Astrocyte (in vitro differentiated cells and primary cell): Measurements from ENCODE around the gene SAA2. TPM values are rescaled to one million over a fixed set of nuclear protein-coding genes. Genes with fewer than 3 reads are reported as not detected.
"Not testable (repeated sequence)": the region's sequence is repeated elsewhere in the genome, so short reads cannot be mapped to it uniquely, and the experiment has no call there.

Experiments used
- DNase-seq: peaks from one replicate; pipeline ENCODE4 v3.0.0-alpha.2; 2010; ENCODE audit warnings: low read depth
- FAIRE-seq: peaks from 2 replicates; lab custom pipeline; 2011; peaks lifted over from hg19 to GRCh38; lab: Jason Lieb, UNC
- H2AFZ ChIP-seq: 2 replicates; pipeline ENCODE4 v1.6.0; 2012; ENCODE audit warnings: low read depth, low read length, inconsistent platforms
- H3K27ac ChIP-seq: 2 replicates; pipeline ENCODE4 v1.5.1; 2011; ENCODE audit warnings: low read depth, low read length, inconsistent platforms
- H3K27me3 ChIP-seq: 2 replicates; pipeline ENCODE4 v1.6.0; 2011; ENCODE audit warnings: low read length, inconsistent platforms; ENCODE audit not compliant: insufficient read depth
- H3K36me3 ChIP-seq: 2 replicates; pipeline ENCODE4 v1.5.1; 2011; ENCODE audit warnings: low read length, inconsistent platforms; ENCODE audit not compliant: insufficient read depth
- H3K4me1 ChIP-seq: 2 replicates; pipeline ENCODE4 v1.5.1; 2011; ENCODE audit warnings: low read length, inconsistent platforms; ENCODE audit not compliant: insufficient read depth
- H3K4me2 ChIP-seq: 2 replicates; pipeline ENCODE4 v1.6.0; 2012; ENCODE audit warnings: low read length, inconsistent platforms
- H3K4me3 ChIP-seq: 2 replicates; pipeline ENCODE4 v1.5.1; 2011; ENCODE audit warnings: low read depth, mild to moderate bottlenecking, low read length, inconsistent platforms; ENCODE audit not compliant: insufficient read depth
- H3K79me2 ChIP-seq: 2 replicates; pipeline ENCODE4 v1.6.0; 2012; ENCODE audit warnings: mild to moderate bottlenecking, low read length, inconsistent platforms; ENCODE audit not compliant: insufficient read depth
- H3K9ac ChIP-seq: 2 replicates; pipeline ENCODE4 v1.6.0; 2012; ENCODE audit warnings: mild to moderate bottlenecking, low read length, inconsistent platforms
- H3K9me3 ChIP-seq: 2 replicates; pipeline ENCODE4 v1.5.1; 2012; ENCODE audit warnings: low read depth, mild to moderate bottlenecking, low read length, inconsistent platforms; ENCODE audit not compliant: insufficient read depth
- H4K20me1 ChIP-seq: 2 replicates; pipeline ENCODE4 v1.6.0; 2012; ENCODE audit warnings: low read length, inconsistent platforms; ENCODE audit not compliant: insufficient read depth
- H3K27ac Mint-ChIP-seq: one replicate; pipeline ENCODE4 v1.8.0; 2021; ENCODE audit warnings: mild to moderate bottlenecking, mixed read lengths; ENCODE audit not compliant: unreplicated experiment
- H3K27me3 Mint-ChIP-seq: one replicate; pipeline ENCODE4 v1.8.0; 2021; ENCODE audit warnings: low read depth, mixed read lengths; ENCODE audit not compliant: unreplicated experiment
- H3K36me3 Mint-ChIP-seq: one replicate; pipeline ENCODE4 v1.8.0; 2021; ENCODE audit warnings: low read depth, mixed read lengths; ENCODE audit not compliant: unreplicated experiment
- H3K4me1 Mint-ChIP-seq: one replicate; pipeline ENCODE4 v1.8.0; 2021; ENCODE audit warnings: low read depth, mixed read lengths; ENCODE audit not compliant: unreplicated experiment
- H3K4me3 Mint-ChIP-seq: one replicate; pipeline ENCODE4 v1.8.0; 2021; ENCODE audit warnings: mild to moderate bottlenecking, moderate library complexity, mixed read lengths; ENCODE audit not compliant: unreplicated experiment
- H3K9me3 Mint-ChIP-seq: one replicate; pipeline ENCODE4 v1.8.0; 2021; ENCODE audit warnings: mild to moderate bottlenecking, mixed read lengths; ENCODE audit not compliant: unreplicated experiment
- EZH2 ChIP-seq: IDR thresholded peaks from 2 replicates; pipeline ENCODE4 v1.6.1; 2012; ENCODE audit warnings: mild to moderate bottlenecking, low read length, inconsistent platforms; ENCODE audit not compliant: insufficient read depth
- total RNA-seq: library from RNA; stranded (reverse); gene quantifications from 2 replicates; pipeline ENCODE4 v1.2.1, GENCODE V29; 2021
- TF ChIP-seq, protein P1 (sequence below): IDR thresholded peaks from 2 replicates; pipeline ENCODE4 v1.5.1; 2011; ENCODE audit warnings: low read depth, mild to moderate bottlenecking, inconsistent platforms, low read length, moderate library complexity; ENCODE audit not compliant: insufficient read depth

SAA2 gene
- total RNA-seq, 1 donor from 2014 or later: not detected

DNA sequence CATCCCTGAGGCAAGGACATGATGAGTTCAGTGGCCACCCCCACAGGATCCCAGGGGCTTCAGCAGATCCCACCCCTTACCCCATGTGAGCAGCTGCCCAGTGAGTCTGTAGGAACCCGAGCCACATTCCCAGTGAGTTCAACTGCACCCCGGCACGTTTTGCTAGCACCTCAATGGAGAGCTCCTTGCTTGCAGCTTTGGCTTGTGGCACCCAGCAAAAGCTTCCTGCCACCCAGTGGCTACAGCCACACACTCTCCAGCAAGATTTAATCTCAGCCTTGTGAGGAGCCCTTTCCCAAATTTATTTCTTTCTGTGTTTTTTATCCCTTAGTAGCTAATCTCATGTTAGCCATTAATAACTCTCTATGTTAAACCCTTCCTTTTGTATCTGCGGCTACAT lies 21.6 kb upstream of the SAA2 start:
- H4K20me1 ChIP-seq: no peaks in the 10 kb centered on the region
- H3K79me2 ChIP-seq: no peaks in the 10 kb centered on the region
- no peaks in the 10 kb centered on the region for H3K27me3 ChIP-seq
- DNase-seq (no peak), FAIRE-seq (no peak)
- Mint-ChIP-seq H3K4me3 (no peak overlapping the region), H3K36me3 (peaks cover under 1% of the 10 kb centered on the region), H3K27ac (no peak overlapping the region), H3K9me3 (no peaks in the 10 kb centered on the region), H3K27me3 (peaks cover 4% of the 10 kb centered on the region), H3K4me1 (no peaks in the 10 kb centered on the region)
- H2AFZ ChIP-seq: no peak overlapping the region
- no peak overlapping the region for H3K27ac ChIP-seq
- no peak overlapping the region for H3K9ac ChIP-seq
- TF ChIP-seq EZH2: no peak
- TF ChIP-seq, protein P1, sequence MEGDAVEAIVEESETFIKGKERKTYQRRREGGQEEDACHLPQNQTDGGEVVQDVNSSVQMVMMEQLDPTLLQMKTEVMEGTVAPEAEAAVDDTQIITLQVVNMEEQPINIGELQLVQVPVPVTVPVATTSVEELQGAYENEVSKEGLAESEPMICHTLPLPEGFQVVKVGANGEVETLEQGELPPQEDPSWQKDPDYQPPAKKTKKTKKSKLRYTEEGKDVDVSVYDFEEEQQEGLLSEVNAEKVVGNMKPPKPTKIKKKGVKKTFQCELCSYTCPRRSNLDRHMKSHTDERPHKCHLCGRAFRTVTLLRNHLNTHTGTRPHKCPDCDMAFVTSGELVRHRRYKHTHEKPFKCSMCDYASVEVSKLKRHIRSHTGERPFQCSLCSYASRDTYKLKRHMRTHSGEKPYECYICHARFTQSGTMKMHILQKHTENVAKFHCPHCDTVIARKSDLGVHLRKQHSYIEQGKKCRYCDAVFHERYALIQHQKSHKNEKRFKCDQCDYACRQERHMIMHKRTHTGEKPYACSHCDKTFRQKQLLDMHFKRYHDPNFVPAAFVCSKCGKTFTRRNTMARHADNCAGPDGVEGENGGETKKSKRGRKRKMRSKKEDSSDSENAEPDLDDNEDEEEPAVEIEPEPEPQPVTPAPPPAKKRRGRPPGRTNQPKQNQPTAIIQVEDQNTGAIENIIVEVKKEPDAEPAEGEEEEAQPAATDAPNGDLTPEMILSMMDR: no peak
- no peaks in the 10 kb centered on the region for H3K4me1 ChIP-seq
- H3K4me3 ChIP-seq: no peak overlapping the region
- H3K9me3 ChIP-seq: no peaks in the 10 kb centered on the region
- no peak overlapping the region for H3K4me2 ChIP-seq
- H3K36me3 ChIP-seq: no peaks in the 10 kb centered on the region

- H3K4me1 Mint-ChIP-seq, H3K27me3 Mint-ChIP-seq, H3K9me3 Mint-ChIP-seq, H3K36me3 ChIP-seq, H3K9ac ChIP-seq, H3K4me3 ChIP-seq, H3K4me3 Mint-ChIP-seq, FAIRE-seq, H3K79me2 ChIP-seq, H3K36me3 Mint-ChIP-seq, H3K9me3 ChIP-seq, H3K4me1 ChIP-seq, H3K27ac Mint-ChIP-seq, H3K27ac ChIP-seq, H3K27me3 ChIP-seq, H3K4me2 ChIP-seq, H4K20me1 ChIP-seq, H2AFZ ChIP-seq, DNase-seq: not testable (repeated sequence)
These were observed 20.8 kb upstream of the SAA2 start for GRCh38 chr11:18269252-18269651.

- H3K79me2 ChIP-seq, H3K4me3 Mint-ChIP-seq, H3K4me3 ChIP-seq: not testable (repeated sequence)
These were observed 19.1 kb upstream of the SAA2 start for GRCh38 chr11:18267335-18268133.

More at GRCh38 chr11:18267335-18268133, 19.1 kb upstream of the SAA2 start:
- not testable (repeated sequence) for H3K27ac ChIP-seq, FAIRE-seq, H3K4me1 ChIP-seq, H3K36me3 ChIP-seq, H3K9ac ChIP-seq, H2AFZ ChIP-seq, H3K27ac Mint-ChIP-seq, H3K36me3 Mint-ChIP-seq, DNase-seq, H4K20me1 ChIP-seq, H3K27me3 Mint-ChIP-seq, H3K4me1 Mint-ChIP-seq, H3K9me3 ChIP-seq, H3K4me2 ChIP-seq, H3K9me3 Mint-ChIP-seq, H3K27me3 ChIP-seq
